OCI-LY7 (cell line): Measurements from ENCODE around the gene ADAMTSL2. TPM values are rescaled to one million over a fixed set of nuclear protein-coding genes. Genes with fewer than 3 reads are reported as not detected.

Experiments
- BruUV-seq: library from RNA; stranded (reverse); fragments of 400-500 nt; replicated peaks from 2 replicates; lab custom pipeline; 2021; lab: Mats Ljungman, UMichigan
- CTCF ChIA-PET: fragments of 300-600 bp; sonication (Branson Sonifier 250); formaldehyde crosslinking; loops from one replicate; lab custom pipeline; 2022; ENCODE audit warnings: antibody characterized with exemption; ENCODE audit not compliant: unreplicated experiment; lab: Charles Lee
- POLR2A ChIA-PET: fragments of 300-600 bp; sonication (Branson Sonifier 250); formaldehyde crosslinking; loops from one replicate; lab custom pipeline; 2022; ENCODE audit warnings: antibody characterized with exemption; lab: Charles Lee
- DNase-seq: peaks from one replicate; pipeline ENCODE4 v3.0.0-alpha.2; 2015; ENCODE audit warnings: low spot score
- H2AFZ ChIP-seq: fragments of 200-600 bp; sonication (generic), shearing (Covaris generic); 2 replicates; pipeline ENCODE4 v1.6.1; 2014; ENCODE audit warnings: mild to moderate bottlenecking, antibody characterized with exemption, low read length, moderate library complexity
- H3K27ac ChIP-seq: fragments of 200-600 bp; sonication (generic); 2 replicates; pipeline ENCODE4 v1.5.1; 2014; ENCODE audit warnings: mixed run types, low read depth, mild to moderate bottlenecking, moderate library complexity, low read length, inconsistent platforms; ENCODE audit not compliant: poor library complexity, severe bottlenecking
- H3K36me3 ChIP-seq: fragments of 200-600 bp; sonication (generic); 2 replicates; pipeline ENCODE4 v1.6.1; 2014; ENCODE audit warnings: mild to moderate bottlenecking, antibody characterized with exemption, low read length, moderate library complexity, mixed read lengths; ENCODE audit not compliant: insufficient read depth
- H3K4me1 ChIP-seq: fragments of 200-600 bp; sonication (generic); 2 replicates; pipeline ENCODE4 v1.5.1; 2014; ENCODE audit warnings: mild to moderate bottlenecking, low read length; ENCODE audit not compliant: insufficient read depth, poor library complexity, severe bottlenecking
- H3K4me2 ChIP-seq: fragments of 200-600 bp; sonication (generic); 2 replicates; pipeline ENCODE4 v1.6.1; 2014; ENCODE audit warnings: mild to moderate bottlenecking, low read length
- H3K4me3 ChIP-seq: fragments of 200-600 bp; sonication (generic); 2 replicates; pipeline ENCODE4 v1.5.1; 2014; ENCODE audit warnings: mild to moderate bottlenecking, low read depth, low read length; ENCODE audit not compliant: poor library complexity, severe bottlenecking
- H3K79me2 ChIP-seq: fragments of 200-600 bp; sonication (generic); 2 replicates; pipeline ENCODE4 v1.6.1; 2016; ENCODE audit warnings: low read depth, mild to moderate bottlenecking, low read length, moderate library complexity, mixed read lengths; ENCODE audit not compliant: insufficient read depth
- H3K9me2 ChIP-seq: fragments of 200-600 bp; sonication (generic); 2 replicates; pipeline ENCODE4 v1.6.1; 2016; ENCODE audit warnings: mild to moderate bottlenecking, low read length, mixed read lengths; ENCODE audit not compliant: insufficient read depth
- H3K9me3 ChIP-seq: fragments of 200-600 bp; sonication (generic); 2 replicates; pipeline ENCODE4 v1.6.1; 2014; ENCODE audit warnings: mild to moderate bottlenecking, mixed run types, low read length, mixed read lengths
- H4K20me1 ChIP-seq: fragments of 200-600 bp; sonication (generic); 2 replicates; pipeline ENCODE4 v1.6.1; 2014; ENCODE audit warnings: mild to moderate bottlenecking, antibody characterized with exemption, low read length, moderate library complexity, mixed read lengths; ENCODE audit not compliant: insufficient read depth
- EZH2phosphoT487 ChIP-seq: fragments of 200-600 bp; sonication (generic); IDR thresholded peaks from 2 replicates; pipeline ENCODE4 v1.6.1; 2018; ENCODE audit warnings: low read depth, borderline replicate concordance, mild to moderate bottlenecking, mixed run types, antibody characterized with exemption, low read length, moderate library complexity, mixed read lengths
- intact Hi-C: fragments of 100-400 bp; cut with micrococcal nuclease; formaldehyde crosslinking; loops from one replicate; pipeline ENCODE4 v1.10.0; 2022; ENCODE audit not compliant: unreplicated experiment
- total RNA-seq, 2 experiments: library from RNA; depleted of rRNA in 1 of 2; stranded (reverse); fragments of >200 nt in 1 of 2; shearing (Covaris generic) in 1 of 2; gene quantifications; 2 replicates each; pipeline ENCODE4 v1.2.3, GENCODE V29; 2014 to 2022
- TF ChIP-seq, protein P1 (sequence below): fragments of 200-600 bp; sonication (generic); conservative IDR thresholded peaks from 2 replicates; pipeline ENCODE4 v1.5.1; 2014; ENCODE audit warnings: mild to moderate bottlenecking, antibody characterized with exemption, low read length, moderate library complexity, mixed read lengths

ADAMTSL2 gene
- total RNA-seq, 2 experiments from 2014 or later, result 0.88 TPM; not detected in 1

- no TSS peak for BruUV-seq
- H3K4me2 ChIP-seq, result no peak overlapping the region
- H3K4me3 ChIP-seq, result no peak overlapping the region
- no peaks in the 10 kb centered on the region for H3K4me1 ChIP-seq
- H3K79me2 ChIP-seq, result no peaks in the 10 kb centered on the region
- ChIA-PET CTCF (no interaction called here), POLR2A (no interaction called here)
- H3K9me2 ChIP-seq, result no peaks in the 10 kb centered on the region
- H3K36me3 ChIP-seq, result no peaks in the 10 kb centered on the region
- no peak overlapping the region for H2AFZ ChIP-seq
- intact Hi-C loops, result no loop called here
- H4K20me1 ChIP-seq, result no peaks in the 10 kb centered on the region
- DNase-seq, result no peak
- TF ChIP-seq EZH2phosphoT487, result no peak
- TF ChIP-seq, protein P1, sequence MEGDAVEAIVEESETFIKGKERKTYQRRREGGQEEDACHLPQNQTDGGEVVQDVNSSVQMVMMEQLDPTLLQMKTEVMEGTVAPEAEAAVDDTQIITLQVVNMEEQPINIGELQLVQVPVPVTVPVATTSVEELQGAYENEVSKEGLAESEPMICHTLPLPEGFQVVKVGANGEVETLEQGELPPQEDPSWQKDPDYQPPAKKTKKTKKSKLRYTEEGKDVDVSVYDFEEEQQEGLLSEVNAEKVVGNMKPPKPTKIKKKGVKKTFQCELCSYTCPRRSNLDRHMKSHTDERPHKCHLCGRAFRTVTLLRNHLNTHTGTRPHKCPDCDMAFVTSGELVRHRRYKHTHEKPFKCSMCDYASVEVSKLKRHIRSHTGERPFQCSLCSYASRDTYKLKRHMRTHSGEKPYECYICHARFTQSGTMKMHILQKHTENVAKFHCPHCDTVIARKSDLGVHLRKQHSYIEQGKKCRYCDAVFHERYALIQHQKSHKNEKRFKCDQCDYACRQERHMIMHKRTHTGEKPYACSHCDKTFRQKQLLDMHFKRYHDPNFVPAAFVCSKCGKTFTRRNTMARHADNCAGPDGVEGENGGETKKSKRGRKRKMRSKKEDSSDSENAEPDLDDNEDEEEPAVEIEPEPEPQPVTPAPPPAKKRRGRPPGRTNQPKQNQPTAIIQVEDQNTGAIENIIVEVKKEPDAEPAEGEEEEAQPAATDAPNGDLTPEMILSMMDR, result no peak
- H3K27ac ChIP-seq, result no peak overlapping the region
- H3K9me3 ChIP-seq, result 0 out of 2 replicates have a peak, but pooled peaks cover 14% of the 10 kb centered on the region
Observed at GRCh38 chr9:133505186-133505830, 29.2 kb upstream of the ADAMTSL2 start.

- Histone ChIP-seq H3K36me3 (no peaks in the 10 kb centered on the region), H3K9me2 (no peaks in the 10 kb centered on the region), H3K79me2 (no peaks in the 10 kb centered on the region), H3K27ac (no peak overlapping the region), H3K9me3 (0 out of 2 replicates have a peak, but pooled peaks cover 14% of the 10 kb centered on the region), H3K4me1 (no peaks in the 10 kb centered on the region), H3K4me3 (no peak overlapping the region), H4K20me1 (no peaks in the 10 kb centered on the region), H2AFZ (no peak overlapping the region), H3K4me2 (no peak overlapping the region)
- DNase-seq, result no peak
- no TSS peak for BruUV-seq
- TF ChIP-seq, protein P1, result no peak
- TF ChIP-seq EZH2phosphoT487, result no peak
- POLR2A ChIA-PET, result no interaction called here
- CTCF ChIA-PET, result no interaction called here
- intact Hi-C loops, result no loop called here
Observed at GRCh38 chr9:133505901-133506652, 28.4 kb upstream of the ADAMTSL2 start.

DNA sequence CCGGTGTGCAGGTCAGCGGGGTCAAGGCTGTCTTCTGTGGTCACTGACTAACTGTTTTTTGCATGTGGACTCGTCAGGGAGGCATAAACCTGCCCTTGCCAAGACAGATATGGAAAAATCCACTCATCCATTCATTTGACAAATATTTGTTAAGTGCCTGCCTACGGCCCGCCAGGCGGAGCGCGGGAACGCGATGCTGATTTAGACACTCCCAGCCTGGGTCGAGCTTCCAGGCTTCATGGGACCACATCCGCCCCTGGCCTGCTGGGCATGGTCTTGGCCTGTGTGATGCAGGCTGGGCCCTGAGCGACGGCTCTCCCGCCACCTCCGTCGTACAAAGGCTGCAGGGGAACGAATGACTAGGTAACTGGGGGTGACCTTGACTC is 27.9 kb upstream of the ADAMTSL2 start:
- CTCF ChIA-PET, result no interaction called here
- Histone ChIP-seq H3K9me3 (0 out of 2 replicates have a peak, but pooled peaks cover 12% of the 10 kb centered on the region), H3K9me2 (no peaks in the 10 kb centered on the region), H3K4me2 (no peak overlapping the region), H3K27ac (no peak overlapping the region), H3K36me3 (no peaks in the 10 kb centered on the region), H3K79me2 (no peaks in the 10 kb centered on the region), H4K20me1 (no peaks in the 10 kb centered on the region), H3K4me3 (no peak overlapping the region), H3K4me1 (no peaks in the 10 kb centered on the region), H2AFZ (no peak overlapping the region)
- intact Hi-C loops, result no loop called here
- POLR2A ChIA-PET, result no interaction called here
- TF ChIP-seq, protein P1, result no peak
- no peak for TF ChIP-seq EZH2phosphoT487
- DNase-seq, result no peak
- no TSS peak for BruUV-seq
